SK-N-MC (cell line): ENCODE data around the gene ECEL1.

Experiments used
- EZH2 ChIP-seq: fragments of 200-600 bp; sonication (generic); IDR thresholded peaks from one replicate; pipeline ENCODE4 v1.6.1; 2017; ENCODE audit warnings: antibody characterized with exemption
- POLR2AphosphoS5 ChIP-seq: IDR thresholded peaks from 2 replicates; pipeline ENCODE4 v1.6.1; 2012; ENCODE audit warnings: mild to moderate bottlenecking, low read depth, low read length, borderline replicate concordance

DNA sequence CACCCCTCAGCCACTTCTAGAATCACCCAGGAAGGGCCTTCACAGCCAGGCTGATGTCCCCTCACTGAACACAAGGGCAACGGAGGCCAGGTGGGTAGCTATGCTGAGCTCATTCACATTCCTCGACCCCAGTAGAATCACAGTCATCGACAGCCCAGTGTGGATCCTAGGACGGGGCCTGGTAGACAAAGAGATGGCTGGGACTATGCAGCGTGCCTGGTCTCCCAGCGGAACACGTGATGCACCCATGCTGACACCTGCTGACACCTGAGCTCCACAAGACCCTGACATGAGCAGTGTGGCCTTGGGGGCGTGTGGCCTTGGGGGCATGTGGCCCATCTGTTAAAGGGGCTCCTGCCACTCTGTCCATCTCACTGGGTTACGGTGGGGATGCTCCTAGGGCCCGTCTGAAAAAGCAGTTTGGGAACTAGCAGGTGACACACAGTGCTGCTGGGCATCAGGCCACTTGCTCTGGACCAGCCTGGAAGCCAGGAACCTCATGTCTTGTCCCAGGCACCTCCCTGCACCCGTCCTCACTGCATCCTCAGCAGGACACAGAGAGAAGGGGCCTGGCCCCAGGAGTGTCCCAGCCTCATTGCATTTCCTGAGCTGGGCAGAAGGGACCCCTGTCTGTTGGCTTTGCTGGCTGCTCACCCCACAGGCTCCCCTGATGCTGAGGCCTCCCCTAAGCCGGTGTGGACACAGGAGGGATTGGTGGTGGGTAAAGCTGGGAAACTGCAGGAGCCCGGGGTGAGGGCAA lies 9.7 kb downstream of the ECEL1 start:
- no peak for TF ChIP-seq EZH2
- TF ChIP-seq POLR2AphosphoS5 = no peak
